Measurements from ENCODE around the gene C4orf50.

C4orf50 gene

GRCh38 chr4:5912614-5913019 is 105.6 kb downstream of the C4orf50 start:
- no peak for DNase-seq
- Histone ChIP-seq H4K8ac (ENCODE audit: low read depth, low read length) (no peak overlapping the region), H3K79me2 (ENCODE audit: control insufficient read depth, insufficient read depth, low read length, poor library complexity) (no peaks in the 10 kb centered on the region), H2BK5ac (ENCODE audit: low read depth, low read length, poor library complexity) (no peak overlapping the region), H3K4me3 (ENCODE audit: low read depth, low read length) (no peak overlapping the region), H3K4me1 (ENCODE audit: control insufficient read depth in 1 of 2, insufficient read depth in 2 of 2, low read length in 2 of 2) (peaks cover 3 to 6% of the 10 kb centered on the region in 2 experiments), H3K23ac (ENCODE audit: low read length) (no peak overlapping the region), H3K14ac (ENCODE audit: low read length) (no peak overlapping the region), H3K18ac (ENCODE audit: low read length) (no peak overlapping the region), H3K36me3 (ENCODE audit: control insufficient read depth in 1 of 2, insufficient read depth in 2 of 2, low read length in 2 of 2) (no peaks in the 10 kb centered on the region), H3K4me2 (ENCODE audit: low read length) (no peak overlapping the region), H2AFZ (ENCODE audit: insufficient read depth, low read length, poor library complexity) (no peak overlapping the region), H3K79me1 (ENCODE audit: low read length) (no peaks in the 10 kb centered on the region), H3K9me3 (ENCODE audit: insufficient read depth, low read depth, low read length) (peaks cover 4% of the 10 kb centered on the region), H3K27ac (ENCODE audit: low read depth, low read length) (no peak overlapping the region), H2BK12ac (ENCODE audit: low read length) (no peak overlapping the region), H4K12ac (ENCODE audit: low read depth, low read length) (no peak overlapping the region), H2BK120ac (ENCODE audit: insufficient read depth, low read length, poor library complexity) (no peak overlapping the region), H3K9ac (ENCODE audit: low read length) (no peak overlapping the region), H3K27me3 (ENCODE audit: insufficient read depth, low read length) (peaks cover 2% of the 10 kb centered on the region), H2AK5ac (ENCODE audit: low read length) (no peak overlapping the region), H4K91ac (ENCODE audit: low read depth, low read length) (no peak overlapping the region), H3K4ac (ENCODE audit: low read depth, low read length) (no peak overlapping the region)
- no CpG with 5 or more reads among the region's 1 CpG for WGBS (ENCODE audit: extremely low coverage, insufficient coverage, insufficient read length)

- Histone ChIP-seq H3K36me3 (ENCODE audit: control insufficient read depth in 1 of 2, insufficient read depth in 2 of 2, low read length in 2 of 2) (no peaks in the 10 kb centered on the region), H4K8ac (ENCODE audit: low read depth, low read length) (no peak overlapping the region), H3K9me3 (ENCODE audit: insufficient read depth, low read depth, low read length) (peaks cover 7% of the 10 kb centered on the region), H3K14ac (ENCODE audit: low read length) (no peak overlapping the region), H3K9ac (ENCODE audit: low read length) (no peak overlapping the region), H3K4me3 (ENCODE audit: low read depth, low read length) (no peak overlapping the region), H3K27me3 (ENCODE audit: insufficient read depth, low read length) (no peaks in the 10 kb centered on the region), H3K79me1 (ENCODE audit: low read length) (no peaks in the 10 kb centered on the region), H2AK5ac (ENCODE audit: low read length) (no peak overlapping the region), H3K79me2 (ENCODE audit: control insufficient read depth, insufficient read depth, low read length, poor library complexity) (no peaks in the 10 kb centered on the region), H3K23ac (ENCODE audit: low read length) (no peak overlapping the region), H2BK5ac (ENCODE audit: low read depth, low read length, poor library complexity) (no peak overlapping the region), H4K91ac (ENCODE audit: low read depth, low read length) (no peak overlapping the region), H3K4ac (ENCODE audit: low read depth, low read length) (no peak overlapping the region), H2BK120ac (ENCODE audit: insufficient read depth, low read length, poor library complexity) (no peak overlapping the region), H3K27ac (ENCODE audit: low read depth, low read length) (no peak overlapping the region), H3K4me1 (ENCODE audit: control insufficient read depth in 1 of 2, insufficient read depth in 2 of 2, low read length in 2 of 2) (no peaks in the 10 kb centered on the region), H3K4me2 (ENCODE audit: low read length) (no peak overlapping the region), H3K18ac (ENCODE audit: low read length) (no peak overlapping the region), H4K12ac (ENCODE audit: low read depth, low read length) (no peak overlapping the region), H2BK12ac (ENCODE audit: low read length) (no peak overlapping the region), H2AFZ (ENCODE audit: insufficient read depth, low read length, poor library complexity) (no peak overlapping the region)
- DNase-seq: no peak
- WGBS (ENCODE audit: extremely low coverage, insufficient coverage, insufficient read length): no CpG with 5 or more reads among the region's 3 CpGs
These were observed 109.3 kb downstream of the C4orf50 start for GRCh38 chr4:5908876-5909427.

- Histone ChIP-seq H2BK5ac (ENCODE audit: low read depth, low read length, poor library complexity) (no peak overlapping the region), H4K91ac (ENCODE audit: low read depth, low read length) (no peak overlapping the region), H3K18ac (ENCODE audit: low read length) (no peak overlapping the region), H4K12ac (ENCODE audit: low read depth, low read length) (no peak overlapping the region), H2AK5ac (ENCODE audit: low read length) (no peak overlapping the region), H3K27me3 (ENCODE audit: insufficient read depth, low read length) (no peaks in the 10 kb centered on the region), H3K4me2 (ENCODE audit: low read length) (no peak overlapping the region), H3K4me1 (ENCODE audit: control insufficient read depth in 1 of 2, insufficient read depth in 2 of 2, low read length in 2 of 2) (no peaks in the 10 kb centered on the region), H3K9me3 (ENCODE audit: insufficient read depth, low read depth, low read length) (peaks cover 6% of the 10 kb centered on the region), H3K36me3 (ENCODE audit: control insufficient read depth in 1 of 2, insufficient read depth in 2 of 2, low read length in 2 of 2) (no peaks in the 10 kb centered on the region), H3K79me2 (ENCODE audit: control insufficient read depth, insufficient read depth, low read length, poor library complexity) (no peaks in the 10 kb centered on the region), H3K23ac (ENCODE audit: low read length) (no peak overlapping the region), H3K27ac (ENCODE audit: low read depth, low read length) (no peak overlapping the region), H4K8ac (ENCODE audit: low read depth, low read length) (no peak overlapping the region), H2BK120ac (ENCODE audit: insufficient read depth, low read length, poor library complexity) (no peak overlapping the region), H3K9ac (ENCODE audit: low read length) (no peak overlapping the region), H3K14ac (ENCODE audit: low read length) (no peak overlapping the region), H3K4ac (ENCODE audit: low read depth, low read length) (no peak overlapping the region), H2BK12ac (ENCODE audit: low read length) (no peak overlapping the region), H3K4me3 (ENCODE audit: low read depth, low read length) (no peak overlapping the region), H3K79me1 (ENCODE audit: low read length) (no peaks in the 10 kb centered on the region), H2AFZ (ENCODE audit: insufficient read depth, low read length, poor library complexity) (no peak overlapping the region)
- DNase-seq: no peak
- no CpG with 5 or more reads among the region's 5 CpGs for WGBS (ENCODE audit: extremely low coverage, insufficient coverage, insufficient read length)
These were observed 112.0 kb downstream of the C4orf50 start for GRCh38 chr4:5906191-5906590.

GRCh38 chr4:5905714-5906113 is 112.5 kb downstream of the C4orf50 start:
- H3K27me3 ChIP-seq (ENCODE audit: insufficient read depth, low read length): no peaks in the 10 kb centered on the region
- no peak overlapping the region for H3K23ac ChIP-seq (ENCODE audit: low read length)
- H2AK5ac ChIP-seq (ENCODE audit: low read length): no peak overlapping the region
- H4K12ac ChIP-seq (ENCODE audit: low read depth, low read length): no peak overlapping the region
- no peaks in the 10 kb centered on the region for H3K79me2 ChIP-seq (ENCODE audit: control insufficient read depth, insufficient read depth, low read length, poor library complexity)
- no peaks in the 10 kb centered on the region for H3K36me3 ChIP-seq (ENCODE audit: control insufficient read depth in 1 of 2, insufficient read depth in 2 of 2, low read length in 2 of 2)
- H4K8ac ChIP-seq (ENCODE audit: low read depth, low read length): no peak overlapping the region
- H3K14ac ChIP-seq (ENCODE audit: low read length): no peak overlapping the region
- H3K18ac ChIP-seq (ENCODE audit: low read length): no peak overlapping the region
- no peak for DNase-seq
- no peak overlapping the region for H2BK12ac ChIP-seq (ENCODE audit: low read length)
- no peak overlapping the region for H2AFZ ChIP-seq (ENCODE audit: insufficient read depth, low read length, poor library complexity)
- no peak overlapping the region for H3K4me2 ChIP-seq (ENCODE audit: low read length)
- peaks cover 6% of the 10 kb centered on the region for H3K9me3 ChIP-seq (ENCODE audit: insufficient read depth, low read depth, low read length)
- no peak overlapping the region for H3K27ac ChIP-seq (ENCODE audit: low read depth, low read length)
- no peak overlapping the region for H3K4ac ChIP-seq (ENCODE audit: low read depth, low read length)
- no peaks in the 10 kb centered on the region for H3K4me1 ChIP-seq (ENCODE audit: control insufficient read depth in 1 of 2, insufficient read depth in 2 of 2, low read length in 2 of 2)
- no CpG with 5 or more reads among the region's 8 CpGs for WGBS (ENCODE audit: extremely low coverage, insufficient coverage, insufficient read length)
- no peaks in the 10 kb centered on the region for H3K79me1 ChIP-seq (ENCODE audit: low read length)
- H2BK120ac ChIP-seq (ENCODE audit: insufficient read depth, low read length, poor library complexity): no peak overlapping the region
- no peak overlapping the region for H3K4me3 ChIP-seq (ENCODE audit: low read depth, low read length)
- H4K91ac ChIP-seq (ENCODE audit: low read depth, low read length): no peak overlapping the region
- no peak overlapping the region for H3K9ac ChIP-seq (ENCODE audit: low read length)
- no peak overlapping the region for H2BK5ac ChIP-seq (ENCODE audit: low read depth, low read length, poor library complexity)
